Small intestine (tissue), 7 donors: ENCODE data around the gene PSD. TPM values are rescaled to one million over a fixed set of nuclear protein-coding genes. Genes with fewer than 3 reads are reported as not detected.

Experiments used
- DNase-seq, 2 donors: peaks; one replicate each; pipeline versions ENCODE4 v3.0.0 to v3.0.0-alpha.2; 2013
- FAIRE-seq: peaks from 2 replicates; lab custom pipeline; 2012; peaks lifted over from hg19 to GRCh38; lab: Jason Lieb, UNC
- H3K27ac ChIP-seq, 3 donors: one replicate each; pipeline ENCODE4 v1.5.1; 2013; ENCODE audit warnings: low read length in 2 of 3, mild to moderate bottlenecking in 2 of 3, control low read depth in 1 of 3, inconsistent platforms in 1 of 3, low read depth in 1 of 3, moderate library complexity in 1 of 3
- H3K27me3 ChIP-seq, 3 donors: one replicate each; pipeline ENCODE4 v1.6.1; 2013; ENCODE audit warnings: low read length in 3 of 3, inconsistent platforms in 1 of 3; ENCODE audit not compliant: control insufficient read depth in 3 of 3, insufficient read depth in 3 of 3
- H3K36me3 ChIP-seq, 3 donors: one replicate each; pipeline ENCODE4 v1.6.1; 2013; ENCODE audit warnings: low read length in 3 of 3, inconsistent platforms in 1 of 3, low read depth in 1 of 3, mild to moderate bottlenecking in 1 of 3, moderate library complexity in 1 of 3; ENCODE audit not compliant: control insufficient read depth in 3 of 3, insufficient read depth in 2 of 3
- H3K4me1 ChIP-seq, 3 donors: one replicate each; pipeline ENCODE4 v1.6.1; 2013; ENCODE audit warnings: low read length in 2 of 3, inconsistent platforms in 1 of 3, low read depth in 1 of 3, mild to moderate bottlenecking in 1 of 3, moderate library complexity in 1 of 3; ENCODE audit not compliant: control insufficient read depth in 3 of 3, insufficient read depth in 2 of 3
- H3K4me3 ChIP-seq, 3 donors: one replicate each; pipeline ENCODE4 v1.5.1; 2013; ENCODE audit warnings: low read length in 3 of 3, control low read depth in 1 of 3, inconsistent platforms in 1 of 3, low read depth in 1 of 3, mild to moderate bottlenecking in 1 of 3, moderate library complexity in 1 of 3
- H3K9me3 ChIP-seq, 2 donors: one replicate each; pipeline ENCODE4 v1.6.1; 2013; ENCODE audit warnings: low read depth in 1 of 2, low read length in 1 of 2; ENCODE audit not compliant: control insufficient read depth in 2 of 2, insufficient read depth in 1 of 2
- WGBS, 3 donors: extraction: QIAGEN DNeasy Blood & Tissue Kit; methylation state at CpG; one replicate each; pipeline ENCODE4 v1.1.7; 2013; 5-methylcytosine and 5-hydroxymethylcytosine counted together
- polyA plus RNA-seq, 4 donors: library from polyadenylated mRNA; stranded (reverse) in 3 of 4; unstranded in 1 of 4; fragments of 200-250 nt in 3 of 4; fragments of 120-200 nt in 1 of 4; gene quantifications; one replicate each; pipeline versions ENCODE4 v1.2.1 to v1.2.3, GENCODE V29; 2013
- donor health status: healthy with polysubstance abuse.
- donor health status: control.
- donor health status: control.
- donor health status: Bipolar disorder and iron deficiency.
- donor health status: healthy.

The PSD gene
- polyA plus RNA-seq, 4 donors = 1.1 to 30.6 (median 2.9) TPM

DNA sequence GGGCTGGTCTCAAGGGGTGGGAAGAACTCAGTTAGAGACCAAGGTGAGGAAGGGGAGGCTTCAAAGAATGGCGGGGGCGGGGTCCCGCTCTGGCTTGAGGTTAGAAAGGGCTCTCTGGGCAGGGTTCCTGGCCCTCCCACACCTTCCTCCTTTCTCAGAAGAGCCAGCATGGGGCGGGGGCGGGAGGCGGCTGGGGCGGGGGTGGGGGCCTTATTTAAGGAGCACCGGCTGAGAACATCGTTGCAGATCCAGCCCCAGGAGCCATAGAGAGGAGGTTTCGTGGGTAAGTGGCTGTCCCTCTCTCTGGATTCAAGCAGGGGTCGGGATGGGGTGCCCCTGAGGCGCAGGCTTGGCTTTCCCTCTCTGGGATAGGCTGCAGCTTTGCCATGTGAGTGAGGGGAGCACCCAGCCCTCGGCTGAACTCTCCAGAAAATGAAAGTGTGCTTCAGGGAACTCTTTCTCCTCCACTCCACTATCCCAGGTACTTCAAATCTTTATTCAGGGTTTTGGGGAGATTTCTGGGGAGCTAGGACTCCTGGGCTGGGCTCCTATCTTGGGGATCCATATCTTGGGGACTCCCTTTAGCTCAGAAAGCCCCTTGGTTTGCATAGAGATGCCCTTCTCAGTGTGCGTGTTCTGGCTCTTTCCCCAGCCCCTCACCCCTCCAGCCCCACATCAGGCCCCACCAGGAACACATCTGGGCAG lies 17.1 kb upstream of the PSD start:
- Histone ChIP-seq H3K4me3 (peak overlapping the region in 2 of 3 donors; percentile 10 to 26), H3K27ac (peak overlapping the region in 2 of 3 donors; percentile 3 to 75), H3K9me3 (no peaks in the 10 kb centered on the region), H3K4me1 (peaks cover 0 to 38% (median 0%) of the 10 kb centered on the region in 3 donors), H3K36me3 (no peaks in the 10 kb centered on the region), H3K27me3 (no peaks in the 10 kb centered on the region)
- peak; percentile 27 to 31 for DNase-seq
- 8 to 11% (median 8%) methylated on average over 11 to 14 of the region's 14 CpGs for WGBS, 3 donors
- FAIRE-seq = no peak

DNA sequence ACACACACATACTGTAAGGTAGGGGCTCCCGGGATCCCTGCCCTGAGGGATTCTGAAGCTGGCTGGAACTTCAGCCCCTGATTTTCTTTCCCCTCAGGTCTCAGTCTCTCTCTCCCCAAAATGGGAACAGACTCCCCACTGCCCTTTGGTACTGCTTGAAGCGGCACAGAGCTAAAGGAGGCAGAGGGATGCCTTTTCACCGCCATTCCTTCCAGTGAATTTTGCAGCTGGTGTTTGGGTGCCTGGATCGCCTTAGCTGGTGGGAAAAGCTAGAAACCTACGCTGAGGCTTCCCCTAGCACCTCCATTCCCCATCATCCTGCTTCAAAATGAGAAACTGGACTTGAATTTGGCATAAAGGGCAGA lies 16.5 kb upstream of the PSD start:
- Histone ChIP-seq H3K4me3 (no peak overlapping the region), H3K27me3 (no peaks in the 10 kb centered on the region), H3K9me3 (no peaks in the 10 kb centered on the region), H3K4me1 (peaks cover 0 to 38% (median 0%) of the 10 kb centered on the region in 3 donors), H3K27ac (peak overlapping the region in 2 of 3 donors; percentile 3 to 75), H3K36me3 (no peaks in the 10 kb centered on the region)
- 58 to 77% (median 66%) methylated on average over 5 of the region's 5 CpGs for WGBS, 3 donors
- FAIRE-seq (no peak), DNase-seq (no peak)

- DNase-seq (peak in 1 of 2 donors; percentile 69), FAIRE-seq (no peak)
- H3K27ac ChIP-seq = peak overlapping the region in 2 of 3 donors; percentile 3 to 75
- H3K9me3 ChIP-seq = no peaks in the 10 kb centered on the region
- no peaks in the 10 kb centered on the region for H3K27me3 ChIP-seq
- peaks cover 0 to 2% (median 0%) of the 10 kb centered on the region in 3 donors for H3K36me3 ChIP-seq
- no peak overlapping the region for H3K4me3 ChIP-seq
- H3K4me1 ChIP-seq = peaks cover 0 to 38% (median 0%) of the 10 kb centered on the region in 3 donors
- WGBS, 3 donors = 29 to 32% (median 32%) methylated on average over 5 to 9 of the region's 9 CpGs
These were observed 16.0 kb upstream of the PSD start for GRCh38 chr10:102434394-102435132.

DNA sequence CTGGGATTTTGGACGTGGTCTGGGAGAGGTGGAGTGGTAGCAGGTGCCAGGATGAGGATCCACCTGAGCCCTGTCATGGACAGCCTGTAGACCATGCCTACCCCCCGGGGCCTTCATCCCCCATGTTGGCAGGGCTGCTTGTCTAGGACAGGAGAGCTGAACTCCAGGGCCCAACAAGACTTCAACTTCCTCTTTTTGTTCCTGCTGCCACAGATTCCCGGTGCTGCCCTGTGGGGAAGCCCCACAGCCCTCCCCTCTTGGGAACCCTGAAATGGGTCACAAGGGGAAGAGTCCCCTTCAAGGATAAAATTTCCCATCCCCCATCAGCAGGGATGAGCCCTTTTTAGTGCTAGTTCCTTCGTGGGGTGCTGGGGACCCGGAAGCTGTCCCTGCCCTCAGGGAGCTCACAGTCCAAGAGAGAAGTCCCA lies 15.0 kb upstream of the PSD start:
- Histone ChIP-seq H3K27ac (no peak overlapping the region), H3K36me3 (peaks cover 0 to 4% (median 0%) of the 10 kb centered on the region in 3 donors), H3K9me3 (no peaks in the 10 kb centered on the region), H3K27me3 (no peaks in the 10 kb centered on the region), H3K4me1 (peaks cover 0 to 38% (median 0%) of the 10 kb centered on the region in 3 donors), H3K4me3 (no peak overlapping the region)
- no peak for FAIRE-seq
- WGBS, 3 donors = 52 to 63% (median 61%) methylated on average over 5 of the region's 5 CpGs
- no peak for DNase-seq

DNA sequence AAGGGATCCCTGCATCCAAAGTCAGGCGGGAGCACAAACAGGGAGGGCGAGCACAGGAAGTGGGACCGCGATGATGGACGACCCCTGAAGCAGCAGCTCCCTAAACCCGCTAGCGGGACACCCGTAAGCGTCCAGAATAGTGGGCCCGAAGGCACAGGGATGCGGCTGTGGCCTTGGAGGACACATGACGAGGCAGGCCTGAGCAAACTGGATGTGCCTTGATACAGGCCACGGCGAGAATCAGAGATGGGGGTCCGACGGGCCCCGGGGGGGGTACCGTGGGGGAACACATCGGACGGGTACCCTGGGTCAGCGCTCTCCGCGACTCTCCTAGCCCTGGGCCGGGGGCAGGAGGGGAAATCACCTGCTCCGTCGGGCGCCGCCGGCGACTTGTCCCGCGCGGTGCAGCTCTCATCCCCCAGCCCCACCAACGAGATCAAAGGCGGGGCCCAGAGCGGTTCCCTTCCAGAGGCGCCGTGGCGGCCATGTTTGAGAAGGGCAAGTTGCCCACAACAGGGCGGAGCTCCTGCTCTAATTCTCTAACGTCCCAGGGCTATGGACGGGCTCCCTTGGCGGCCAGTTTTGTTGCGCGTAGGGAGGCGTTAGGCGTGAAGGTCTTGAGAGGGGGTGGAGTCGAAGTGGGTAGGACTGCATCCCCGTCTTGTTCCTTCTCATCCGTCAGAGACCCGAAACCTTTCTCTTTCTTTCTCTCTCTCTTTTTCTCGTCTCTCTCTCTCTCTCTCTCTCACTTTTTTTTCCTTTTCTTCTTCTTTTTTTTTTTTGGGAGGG lies 13.8 kb upstream of the PSD start, which contains the start of gene CUEDC2:
CUEDC2 (minus strand) TSS at position 413 of the 789 bp plus-strand sequence. CDS start 7,386 bp downstream, outside the sequence.
- 0 to 1% (median 1%) methylated on average over 46 to 52 of the region's 52 CpGs for WGBS, 3 donors
- peak within 1 kb of the TSS in 2 of 3 donors; percentile 68 to 69 for H3K27ac ChIP-seq
- no peaks in the 10 kb centered on the region for H3K9me3 ChIP-seq
- H3K4me1 ChIP-seq = peaks cover 0 to 38% (median 0%) of the 10 kb centered on the region in 3 donors
- FAIRE-seq (no peak), DNase-seq (peak; percentile 97 to 98)
- H3K4me3 ChIP-seq = peak within 1 kb of the TSS; percentile 73 to 88 (median 78)
- no peaks in the 10 kb centered on the region for H3K27me3 ChIP-seq
- H3K36me3 ChIP-seq = peaks cover 0 to 10% (median 0%) of the 10 kb centered on the region in 3 donors

DNA sequence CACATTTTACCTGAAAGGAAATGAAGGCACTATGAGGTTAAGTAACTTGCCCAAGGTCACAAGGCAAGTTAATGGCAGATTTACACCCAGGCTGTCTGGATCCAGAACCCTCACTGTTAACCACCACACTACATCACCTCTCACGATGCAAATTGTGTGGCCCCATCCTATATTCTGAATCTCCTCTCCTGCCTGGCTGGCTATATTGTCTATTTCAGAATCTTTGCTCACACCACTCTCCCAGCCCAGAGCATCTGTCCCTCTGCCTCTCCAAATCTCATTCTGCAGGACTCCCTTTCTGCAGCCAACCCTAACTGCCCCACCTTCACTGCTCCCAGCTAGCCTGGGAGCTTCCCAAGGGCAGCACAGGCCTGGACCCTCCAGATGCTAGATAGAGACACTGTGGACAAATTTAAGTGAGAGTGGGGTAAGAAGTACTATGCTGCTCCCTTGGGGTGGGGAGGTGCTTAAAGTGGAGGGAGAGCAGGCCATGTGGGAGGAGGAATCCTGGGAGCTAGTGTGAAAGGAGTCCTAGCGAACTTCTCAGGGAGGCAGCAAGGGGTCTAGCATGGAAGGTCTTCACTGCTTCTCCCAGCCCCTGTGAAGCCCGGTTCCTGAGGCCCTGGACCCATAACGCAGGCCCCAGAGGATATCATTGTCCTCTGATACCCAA lies 13.0 kb upstream of the PSD start:
- FAIRE-seq (no peak), DNase-seq (no peak)
- Histone ChIP-seq H3K4me1 (peaks cover 0 to 38% (median 0%) of the 10 kb centered on the region in 3 donors), H3K27me3 (no peaks in the 10 kb centered on the region), H3K27ac (peak overlapping the region in 2 of 3 donors; percentile 68 to 69), H3K36me3 (peaks cover 0 to 12% (median 0%) of the 10 kb centered on the region in 3 donors), H3K4me3 (peak overlapping the region; percentile 26 to 88 (median 73)), H3K9me3 (no peaks in the 10 kb centered on the region)
- 11 to 16% (median 12%) methylated on average over 4 of the region's 4 CpGs for WGBS, 3 donors

DNA sequence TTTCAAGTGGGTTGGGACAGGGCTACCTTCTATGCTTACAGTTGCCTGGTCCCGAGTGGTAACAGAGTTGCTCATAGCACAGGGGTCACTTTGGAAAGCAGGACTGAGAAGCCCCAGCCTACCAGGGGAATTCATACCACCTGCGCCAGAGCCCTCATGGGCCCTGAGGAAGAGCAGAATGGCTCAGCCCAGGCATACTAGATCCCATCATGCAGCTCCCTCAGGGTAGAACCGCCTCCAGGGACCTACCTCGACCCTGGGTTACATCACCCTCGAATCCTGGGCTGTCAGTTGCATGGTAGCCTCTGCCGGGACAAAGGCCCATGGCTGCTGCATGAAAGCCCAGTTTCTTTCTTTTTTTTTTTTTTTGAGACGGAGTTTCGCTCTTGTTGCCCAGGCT lies 10.9 kb upstream of the PSD start:
- 89 to 96% (median 91%) methylated on average over 8 of the region's 8 CpGs for WGBS, 3 donors

More for the DNA sequence above, 10.9 kb upstream of the PSD start:
- Histone ChIP-seq H3K9me3 (no peaks in the 10 kb centered on the region), H3K27me3 (no peaks in the 10 kb centered on the region), H3K27ac (no peak overlapping the region), H3K36me3 (peaks cover 0 to 26% (median 0%) of the 10 kb centered on the region in 3 donors), H3K4me1 (peaks cover 0 to 18% (median 0%) of the 10 kb centered on the region in 3 donors), H3K4me3 (no peak overlapping the region)
- DNase-seq = no peak
- FAIRE-seq = no peak
